HepG2 (cell line): ENCODE data around the gene URGCP. TPM values are rescaled to one million over a fixed set of nuclear protein-coding genes. Genes with fewer than 3 reads are reported as not detected.
A peak's percentile ranks its signal among the peaks of the same experiment; 100 is the strongest.

ENCODE experiments used
- BRCA1 ChIP-seq: sonication (generic); formaldehyde crosslinking; IDR thresholded peaks from 2 replicates; pipeline ENCODE4 v1.4.0; 2020; ENCODE audit warnings: missing genetic modification reagents
- CBFB ChIP-seq: sonication (generic); formaldehyde crosslinking; IDR thresholded peaks from 2 replicates; pipeline ENCODE4 v1.4.0; 2020; ENCODE audit warnings: missing genetic modification reagents
- FLYWCH1 ChIP-seq: sonication (generic); formaldehyde crosslinking; IDR thresholded peaks from 2 replicates; pipeline ENCODE4 v1.8.1; 2023; ENCODE audit warnings: mild to moderate bottlenecking, missing genetic modification reagents
- FOXO1 ChIP-seq: sonication (generic); formaldehyde crosslinking; IDR thresholded peaks from 2 replicates; pipeline ENCODE4 v1.4.0; 2020; ENCODE audit warnings: missing genetic modification reagents
- GABPB1 ChIP-seq: IDR thresholded peaks from 2 replicates; pipeline ENCODE4 v1.6.1; 2016; ENCODE audit warnings: mild to moderate bottlenecking, missing genetic modification reagents, moderate library complexity, missing compliant biosample characterization
- HNRNPLL ChIP-seq: fragments of 200-400 bp; formaldehyde crosslinking; IDR thresholded peaks from 2 replicates; pipeline ENCODE4 v1.6.1; 2017; ENCODE audit warnings: mild to moderate bottlenecking, low read depth, low read length; ENCODE audit not compliant: poor library complexity, severe bottlenecking
- ISX ChIP-seq: sonication (generic); formaldehyde crosslinking; conservative IDR thresholded peaks from 2 replicates; pipeline ENCODE4 v1.5.0; 2020; ENCODE audit warnings: missing genetic modification reagents
- MED13 ChIP-seq: sonication (generic); formaldehyde crosslinking; IDR thresholded peaks from 2 replicates; pipeline ENCODE4 v1.5.0; 2020; ENCODE audit warnings: missing genetic modification reagents
- MEF2D ChIP-seq: sonication (generic); formaldehyde crosslinking; IDR thresholded peaks from 2 replicates; pipeline ENCODE4 v1.5.1; 2020; ENCODE audit warnings: mild to moderate bottlenecking, missing genetic modification reagents
- NR1H2 ChIP-seq: sonication (generic); formaldehyde crosslinking; IDR thresholded peaks from 2 replicates; pipeline ENCODE4 v1.8.1; 2022; ENCODE audit warnings: low read depth, missing genetic modification reagents, borderline replicate concordance
- POLR2AphosphoS2 ChIP-seq: IDR thresholded peaks from 2 replicates; pipeline ENCODE4 v1.6.1; 2011; ENCODE audit warnings: low read depth, low read length, improper control_type of control experiment
- STAT5B ChIP-seq: sonication (generic); formaldehyde crosslinking; IDR thresholded peaks from 2 replicates; pipeline ENCODE4 v1.4.0; 2020; ENCODE audit warnings: missing genetic modification reagents
- TCF7 ChIP-seq: sonication (generic); IDR thresholded peaks from 2 replicates; pipeline ENCODE4 v1.6.1; 2016; ENCODE audit warnings: antibody characterized with exemption, low read depth
- ZEB1 ChIP-seq: IDR thresholded peaks from 2 replicates; pipeline ENCODE4 v1.6.1; 2012; ENCODE audit warnings: mild to moderate bottlenecking, low read depth, inconsistent platforms; ENCODE audit not compliant: insufficient replicate concordance
- ZNF136 ChIP-seq: sonication (generic); formaldehyde crosslinking; IDR thresholded peaks from 2 replicates; pipeline ENCODE4 v1.8.1; 2022; ENCODE audit warnings: low read depth, mild to moderate bottlenecking, moderate library complexity, missing genetic modification reagents
- ZNF180 ChIP-seq: sonication (generic); formaldehyde crosslinking; IDR thresholded peaks from 2 replicates; pipeline ENCODE4 v1.4.0; 2020; ENCODE audit warnings: low read depth, missing genetic modification reagents, borderline replicate concordance
- ZNF282 ChIP-seq: fragments of 450-650 bp; IDR thresholded peaks from 2 replicates; pipeline ENCODE4 v1.6.1; 2018; ENCODE audit not compliant: partially characterized antibody
- ZNF530 ChIP-seq: sonication (generic); formaldehyde crosslinking; IDR thresholded peaks from 2 replicates; pipeline ENCODE4 v1.5.0; 2020; ENCODE audit warnings: low read depth, mild to moderate bottlenecking, missing genetic modification reagents
- ZNF792 ChIP-seq: IDR thresholded peaks from 2 replicates; pipeline ENCODE4 v1.6.1; 2016
- polyA plus RNA-seq, 8 experiments: library from polyadenylated mRNA; depleted of rRNA in 3 of 8; stranded (reverse) in 7 of 8; unstranded in 1 of 8; fragments of >200 nt; fragmentation: Illumina TruSeq in 4 of 8; extraction: Trizol in 4 of 8; gene quantifications; 2 replicates each; pipeline versions ENCODE4 v1.2.1 to v1.2.3, GENCODE V29; 2011 to 2016; ENCODE audit warnings: low read depth in 4 of 8, missing spikeins in 1 of 8, mixed read lengths in 1 of 8; ENCODE audit not compliant: insufficient read depth in 1 of 8
- total RNA-seq, 5 experiments: library from RNA; depleted of rRNA; stranded (reverse); fragments of >200 nt; fragmentation: Illumina TruSeq; extraction: Trizol; gene quantifications; 2 replicates each; pipeline ENCODE4 v1.2.3, GENCODE V29; 2016; ENCODE audit warnings: low read depth in 1 of 5
- TF ChIP-seq, protein P1 (sequence below): fragments of 450-650 bp; IDR thresholded peaks from 2 replicates; pipeline ENCODE4 v1.6.1; 2017
- TF ChIP-seq, protein P2 (sequence below): sonication (generic); formaldehyde crosslinking; IDR thresholded peaks from 2 replicates; pipeline ENCODE4 v1.9.0; 2021; ENCODE audit warnings: missing genetic modification reagents, borderline replicate concordance
- TF ChIP-seq, protein P3 (sequence below): sonication (generic); formaldehyde crosslinking; IDR thresholded peaks from one replicate; pipeline ENCODE4 v1.5.1; 2020; ENCODE audit warnings: mild to moderate bottlenecking, missing genetic modification reagents; ENCODE audit errors: not compliant biosample characterization

URGCP gene
- total and polyA plus RNA-seq, 2 of the 13 experiments (the other 11 are each of a cell fraction or from before 2014, with no cell fraction given), result 22.3 to 25.8 TPM

DNA sequence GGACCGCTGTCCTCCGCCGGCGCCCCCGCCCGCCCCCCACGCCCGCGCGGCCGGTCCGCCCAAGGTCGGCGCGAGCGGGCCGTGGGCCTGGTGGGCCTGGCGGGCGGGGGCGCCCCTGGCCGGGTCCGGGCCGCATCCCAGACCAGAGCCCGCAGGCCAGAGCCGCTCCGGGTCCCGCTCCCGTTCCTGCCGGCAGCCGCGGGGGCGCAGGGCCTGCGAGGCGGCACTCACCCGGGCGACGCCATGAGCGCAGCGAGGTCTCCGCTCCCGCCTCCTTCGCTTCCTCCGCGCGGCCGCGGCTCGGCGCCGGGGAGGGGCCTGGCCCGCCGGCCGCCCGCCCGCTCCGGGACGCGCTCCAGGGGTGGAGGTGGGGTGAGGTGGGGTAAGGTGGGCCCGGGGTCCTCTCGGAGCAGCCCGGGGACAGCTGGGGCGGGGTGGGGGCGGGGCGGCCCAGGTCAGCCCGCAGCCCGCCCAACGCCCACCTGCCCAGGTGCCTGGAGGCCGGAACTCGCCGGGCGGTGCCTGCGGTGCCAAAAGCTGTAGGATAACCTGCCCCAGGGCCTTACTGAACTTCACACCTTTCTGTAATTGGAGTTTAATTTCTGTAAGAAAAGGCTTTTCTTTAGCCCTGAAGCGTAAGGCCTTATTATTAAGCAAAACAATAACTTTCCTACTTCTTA, at the start of gene URGCP (continued):
- TF ChIP-seq, protein P1, sequence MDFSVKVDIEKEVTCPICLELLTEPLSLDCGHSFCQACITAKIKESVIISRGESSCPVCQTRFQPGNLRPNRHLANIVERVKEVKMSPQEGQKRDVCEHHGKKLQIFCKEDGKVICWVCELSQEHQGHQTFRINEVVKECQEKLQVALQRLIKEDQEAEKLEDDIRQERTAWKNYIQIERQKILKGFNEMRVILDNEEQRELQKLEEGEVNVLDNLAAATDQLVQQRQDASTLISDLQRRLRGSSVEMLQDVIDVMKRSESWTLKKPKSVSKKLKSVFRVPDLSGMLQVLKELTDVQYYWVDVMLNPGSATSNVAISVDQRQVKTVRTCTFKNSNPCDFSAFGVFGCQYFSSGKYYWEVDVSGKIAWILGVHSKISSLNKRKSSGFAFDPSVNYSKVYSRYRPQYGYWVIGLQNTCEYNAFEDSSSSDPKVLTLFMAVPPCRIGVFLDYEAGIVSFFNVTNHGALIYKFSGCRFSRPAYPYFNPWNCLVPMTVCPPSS, result no peak
- TF ChIP-seq, protein P2, sequence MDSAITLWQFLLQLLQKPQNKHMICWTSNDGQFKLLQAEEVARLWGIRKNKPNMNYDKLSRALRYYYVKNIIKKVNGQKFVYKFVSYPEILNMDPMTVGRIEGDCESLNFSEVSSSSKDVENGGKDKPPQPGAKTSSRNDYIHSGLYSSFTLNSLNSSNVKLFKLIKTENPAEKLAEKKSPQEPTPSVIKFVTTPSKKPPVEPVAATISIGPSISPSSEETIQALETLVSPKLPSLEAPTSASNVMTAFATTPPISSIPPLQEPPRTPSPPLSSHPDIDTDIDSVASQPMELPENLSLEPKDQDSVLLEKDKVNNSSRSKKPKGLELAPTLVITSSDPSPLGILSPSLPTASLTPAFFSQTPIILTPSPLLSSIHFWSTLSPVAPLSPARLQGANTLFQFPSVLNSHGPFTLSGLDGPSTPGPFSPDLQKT (CRISPR knock-in tag), result no peak
- no peak for TF ChIP-seq ZNF282
- TF ChIP-seq ZNF136 (CRISPR knock-in tag), result no peak
- TF ChIP-seq ZNF792 (CRISPR knock-in tag), result no peak
- TF ChIP-seq NR1H2 (CRISPR knock-in tag), result no peak
- TF ChIP-seq, protein P3, sequence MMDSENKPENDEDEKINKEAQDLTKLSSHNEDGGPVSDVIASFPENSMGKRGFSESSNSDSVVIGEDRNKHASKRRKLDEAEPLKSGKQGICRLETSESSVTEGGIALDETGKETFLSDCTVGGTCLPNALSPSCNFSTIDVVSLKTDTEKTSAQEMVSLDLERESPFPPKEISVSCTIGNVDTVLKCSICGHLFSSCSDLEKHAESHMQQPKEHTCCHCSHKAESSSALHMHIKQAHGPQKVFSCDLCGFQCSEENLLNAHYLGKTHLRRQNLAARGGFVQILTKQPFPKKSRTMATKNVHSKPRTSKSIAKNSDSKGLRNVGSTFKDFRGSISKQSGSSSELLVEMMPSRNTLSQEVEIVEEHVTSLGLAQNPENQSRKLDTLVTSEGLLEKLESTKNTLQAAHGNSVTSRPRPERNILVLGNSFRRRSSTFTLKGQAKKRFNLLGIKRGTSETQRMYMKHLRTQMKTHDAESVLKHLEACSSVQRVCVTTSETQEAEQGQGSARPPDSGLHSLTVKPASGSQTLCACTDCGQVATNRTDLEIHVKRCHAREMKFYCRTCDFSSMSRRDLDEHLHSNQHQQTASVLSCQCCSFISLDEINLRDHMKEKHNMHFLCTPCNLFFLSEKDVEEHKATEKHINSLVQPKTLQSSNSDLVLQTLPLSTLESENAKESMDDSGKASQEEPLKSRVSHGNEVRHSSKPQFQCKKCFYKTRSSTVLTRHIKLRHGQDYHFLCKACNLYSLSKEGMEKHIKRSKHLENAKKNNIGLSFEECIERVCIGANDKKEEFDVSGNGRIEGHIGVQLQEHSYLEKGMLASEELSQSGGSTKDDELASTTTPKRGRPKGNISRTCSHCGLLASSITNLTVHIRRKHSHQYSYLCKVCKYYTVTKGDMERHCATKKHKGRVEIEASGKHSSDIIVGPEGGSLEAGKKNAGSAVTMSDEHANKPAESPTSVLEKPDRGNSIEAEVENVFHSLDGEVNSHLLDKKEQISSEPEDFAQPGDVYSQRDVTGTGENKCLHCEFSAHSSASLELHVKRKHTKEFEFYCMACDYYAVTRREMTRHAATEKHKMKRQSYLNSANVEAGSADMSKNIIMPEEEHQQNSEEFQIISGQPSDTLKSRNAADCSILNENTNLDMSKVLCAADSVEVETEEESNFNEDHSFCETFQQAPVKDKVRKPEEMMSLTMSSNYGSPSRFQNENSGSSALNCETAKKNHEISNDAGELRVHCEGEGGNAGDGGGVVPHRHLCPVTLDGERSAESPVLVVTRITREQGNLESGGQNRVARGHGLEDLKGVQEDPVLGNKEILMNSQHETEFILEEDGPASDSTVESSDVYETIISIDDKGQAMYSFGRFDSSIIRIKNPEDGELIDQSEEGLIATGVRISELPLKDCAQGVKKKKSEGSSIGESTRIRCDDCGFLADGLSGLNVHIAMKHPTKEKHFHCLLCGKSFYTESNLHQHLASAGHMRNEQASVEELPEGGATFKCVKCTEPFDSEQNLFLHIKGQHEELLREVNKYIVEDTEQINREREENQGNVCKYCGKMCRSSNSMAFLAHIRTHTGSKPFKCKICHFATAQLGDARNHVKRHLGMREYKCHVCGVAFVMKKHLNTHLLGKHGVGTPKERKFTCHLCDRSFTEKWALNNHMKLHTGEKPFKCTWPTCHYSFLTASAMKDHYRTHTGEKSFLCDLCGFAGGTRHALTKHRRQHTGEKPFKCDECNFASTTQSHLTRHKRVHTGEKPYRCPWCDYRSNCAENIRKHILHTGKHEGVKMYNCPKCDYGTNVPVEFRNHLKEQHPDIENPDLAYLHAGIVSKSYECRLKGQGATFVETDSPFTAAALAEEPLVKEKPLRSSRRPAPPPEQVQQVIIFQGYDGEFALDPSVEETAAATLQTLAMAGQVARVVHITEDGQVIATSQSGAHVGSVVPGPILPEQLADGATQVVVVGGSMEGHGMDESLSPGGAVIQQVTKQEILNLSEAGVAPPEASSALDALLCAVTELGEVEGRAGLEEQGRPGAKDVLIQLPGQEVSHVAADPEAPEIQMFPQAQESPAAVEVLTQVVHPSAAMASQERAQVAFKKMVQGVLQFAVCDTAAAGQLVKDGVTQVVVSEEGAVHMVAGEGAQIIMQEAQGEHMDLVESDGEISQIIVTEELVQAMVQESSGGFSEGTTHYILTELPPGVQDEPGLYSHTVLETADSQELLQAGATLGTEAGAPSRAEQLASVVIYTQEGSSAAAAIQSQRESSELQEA (CRISPR knock-in tag), result no peak
- TF ChIP-seq CBFB (CRISPR knock-in tag), result no peak
- TF ChIP-seq ZEB1, result peak; percentile 87
- TF ChIP-seq FLYWCH1 (CRISPR knock-in tag), result no peak
- TF ChIP-seq GABPB1 (CRISPR knock-in tag), result no peak
- TF ChIP-seq MED13, result no peak
- no peak for TF ChIP-seq STAT5B
- TF ChIP-seq BRCA1, result no peak
- TF ChIP-seq TCF7, result no peak
- no peak for TF ChIP-seq ISX (CRISPR knock-in tag)
- no peak for TF ChIP-seq FOXO1
- TF ChIP-seq POLR2AphosphoS2, result no peak
- no peak for TF ChIP-seq ZNF180 (CRISPR knock-in tag)
- TF ChIP-seq HNRNPLL, result peak; percentile 78
- no peak for TF ChIP-seq ZNF530 (CRISPR knock-in tag)
- no peak for TF ChIP-seq MEF2D (CRISPR knock-in tag)
